K562 (cell line): ENCODE measurements around the gene TMX1. TPM values are rescaled to one million over a fixed set of nuclear protein-coding genes. Genes with fewer than 3 reads are reported as not detected.

Experiments
- ATAC-seq: fragments of 200-7000 bp; cut with Tn5 transposase; 3 replicates; pipeline ENCODE4 v1.9.1; 2020; ENCODE audit warnings: moderate library complexity
- BruUV-seq: library from RNA; stranded (reverse); fragments of 400-500 nt; replicated peaks from 2 replicates; lab custom pipeline; 2021; lab: Mats Ljungman, UMichigan
- CTCF ChIA-PET: fragments of 300-600 bp; formaldehyde crosslinking; extraction: SDS; loops from one replicate; lab custom pipeline; 2021; ENCODE audit warnings: low intra/inter-chr PET ratio; lab: Yijun Ruan, JAX
- POLR2A ChIA-PET: fragments of 300-600, 350-650 bp; sonication (Branson Sonifier 250); formaldehyde crosslinking; extraction: SDS; loops from one replicate; lab custom pipeline; 2021; ENCODE audit warnings: antibody characterized with exemption, inconsistent platforms; lab: Yijun Ruan, JAX
- DNase-seq, 4 experiments: peaks; one replicate each; pipeline versions ENCODE4 v3.0.0 to v3.0.0-alpha.2; 2011 to 2018; ENCODE audit warnings: low spot score in 3 of 4, mixed read lengths in 3 of 4; ENCODE audit errors: extremely low read depth in 1 of 4
- FAIRE-seq: peaks from 2 replicates; lab custom pipeline; 2011; peaks lifted over from hg19 to GRCh38; lab: Jason Lieb, UNC
- H2AFZ ChIP-seq: 2 replicates; pipeline ENCODE4 v1.6.0; 2011; ENCODE audit warnings: low read depth, low read length, control low read depth, inconsistent platforms
- H3K27ac ChIP-seq: fragments of 200-600 bp; 3 replicates; pipeline ENCODE4 v1.8.0; 2011; ENCODE audit warnings: low read depth, mild to moderate bottlenecking, control low read depth, inconsistent platforms, low read length, moderate library complexity, mixed read lengths; ENCODE audit errors: extremely low read depth
- H3K27me3 ChIP-seq, 2 experiments: fragments of 300-600 bp in 1 of 2; 2 replicates in 1 of 2; 3 replicates in 1 of 2; pipeline versions ENCODE4 v1.6.0 to v1.8.0; 2011; ENCODE audit warnings: inconsistent platforms in 2 of 2, low read length in 2 of 2, mild to moderate bottlenecking in 1 of 2, mixed read lengths in 1 of 2, moderate library complexity in 1 of 2; ENCODE audit not compliant: control insufficient read depth in 2 of 2, insufficient read depth in 2 of 2
- H3K36me3 ChIP-seq: fragments of 300-600 bp; 3 replicates; pipeline ENCODE4 v1.8.0; 2011; ENCODE audit warnings: mild to moderate bottlenecking, low read length, inconsistent platforms; ENCODE audit not compliant: control insufficient read depth, insufficient read depth
- H3K4me1 ChIP-seq, 2 experiments: fragments of 200-600 bp in 1 of 2; replicated peaks in 1 of 2; 2 replicates in 1 of 2; 3 replicates in 1 of 2; pipeline versions ENCODE4 v1.5.1 to v1.8.0; 2011; ENCODE audit warnings: inconsistent platforms in 2 of 2, low read length in 2 of 2, mild to moderate bottlenecking in 1 of 2, mixed read lengths in 1 of 2, moderate library complexity in 1 of 2; ENCODE audit not compliant: control insufficient read depth in 2 of 2, insufficient read depth in 2 of 2
- H3K4me2 ChIP-seq: 2 replicates; pipeline ENCODE4 v1.6.1; 2011; ENCODE audit warnings: low read length, control low read depth, inconsistent platforms, mixed read lengths; ENCODE audit not compliant: insufficient read depth
- H3K4me3 ChIP-seq: fragments of 200-600 bp; sonication (generic), shearing (Covaris generic); 2 replicates; pipeline ENCODE4 v1.5.1; 2016; ENCODE audit warnings: control low read depth, inconsistent platforms
- H3K79me2 ChIP-seq: fragments of 200-600 bp; 3 replicates; pipeline ENCODE4 v1.8.0; 2011; ENCODE audit warnings: low read length, inconsistent platforms; ENCODE audit not compliant: control insufficient read depth, insufficient read depth
- H3K9ac ChIP-seq, 2 experiments: 2 replicates each; pipeline versions ENCODE4 v1.6.0 to v1.6.1; 2011; ENCODE audit warnings: low read depth in 2 of 2, low read length in 2 of 2, control low read depth in 1 of 2, inconsistent platforms in 1 of 2, mild to moderate bottlenecking in 1 of 2, mixed read lengths in 1 of 2; ENCODE audit not compliant: insufficient read depth in 1 of 2
- H3K9me1 ChIP-seq: one replicate; pipeline ENCODE4 v1.6.0; 2011; ENCODE audit warnings: inconsistent platforms, mild to moderate bottlenecking, low read length, moderate library complexity; ENCODE audit not compliant: control insufficient read depth, insufficient read depth
- H3K9me3 ChIP-seq: replicated peaks from 2 replicates; pipeline ENCODE4 v1.5.1; 2011; ENCODE audit warnings: low read depth, low read length, inconsistent platforms; ENCODE audit not compliant: control insufficient read depth, insufficient read depth
- H4K20me1 ChIP-seq: replicated peaks from 2 replicates; pipeline ENCODE4 v1.6.1; 2011; ENCODE audit warnings: low read length, inconsistent platforms, mixed read lengths; ENCODE audit not compliant: control insufficient read depth, insufficient read depth
- ATF3 ChIP-seq, 2 experiments: fragments of 450-650 bp in 1 of 2; sonication (generic) in 1 of 2; formaldehyde crosslinking in 1 of 2; IDR thresholded peaks in 1 of 2; conservative IDR thresholded peaks in 1 of 2; 2 replicates each; pipeline versions ENCODE4 v1.6.1 to v1.8.1; 2016 to 2023; ENCODE audit warnings: mild to moderate bottlenecking in 2 of 2, moderate library complexity in 2 of 2, inconsistent platforms in 1 of 2, missing genetic modification reagents in 1 of 2
- CBX5 ChIP-seq: IDR thresholded peaks from 2 replicates; pipeline ENCODE4 v1.6.1; 2014; ENCODE audit warnings: low read depth, borderline replicate concordance
- CTBP1 ChIP-seq: fragments of 450-650 bp; IDR thresholded peaks from 2 replicates; pipeline ENCODE4 v1.6.1; 2016; ENCODE audit warnings: borderline replicate concordance
- E2F4 ChIP-seq: sonication (generic); formaldehyde crosslinking; IDR thresholded peaks from 2 replicates; pipeline ENCODE4 v1.8.0; 2022; ENCODE audit warnings: mild to moderate bottlenecking, low read depth, missing genetic modification reagents
- GABPA ChIP-seq: fragments of 200-800 bp; sonication (Bioruptor generic); conservative IDR thresholded peaks from 2 replicates; pipeline ENCODE4 v1.6.1; 2016; ENCODE audit warnings: low read depth, missing genetic modification characterization, missing compliant biosample characterization
- HBP1 ChIP-seq: fragments of 450-650 bp; formaldehyde crosslinking; IDR thresholded peaks from 2 replicates; pipeline ENCODE4 v1.4.0; 2022; ENCODE audit warnings: missing genetic modification characterization
- KAT2B ChIP-seq: IDR thresholded peaks from one replicate; pipeline ENCODE4 v1.6.1; 2012; ENCODE audit warnings: low read depth, mild to moderate bottlenecking, control low read depth, inconsistent platforms, low read length, moderate library complexity
- MXD1 ChIP-seq: fragments of 250-450 bp; sonication (Bioruptor Pico); IDR thresholded peaks from 2 replicates; pipeline ENCODE4 v1.8.0; 2021; ENCODE audit warnings: borderline replicate concordance, mild to moderate bottlenecking, moderate library complexity; ENCODE audit not compliant: poor library complexity, severe bottlenecking
- PURB ChIP-seq: sonication (generic); formaldehyde crosslinking; IDR thresholded peaks from 2 replicates; pipeline ENCODE4 v1.9.0; 2021; ENCODE audit warnings: low read depth, mild to moderate bottlenecking, missing genetic modification reagents
- RBBP5 ChIP-seq: fragments of 200-600 bp; sonication (generic); IDR thresholded peaks from 2 replicates; pipeline ENCODE4 v1.6.1; 2012; ENCODE audit warnings: borderline replicate concordance, mild to moderate bottlenecking, low read length, control low read depth, inconsistent platforms; ENCODE audit not compliant: insufficient read depth, poor library complexity, severe bottlenecking
- RBM15 ChIP-seq: fragments of 200-400 bp; formaldehyde crosslinking; IDR thresholded peaks from 2 replicates; pipeline ENCODE4 v1.6.1; 2018; ENCODE audit warnings: mild to moderate bottlenecking, low read length, moderate library complexity; ENCODE audit not compliant: insufficient read depth
- RNF2 ChIP-seq: sonication (generic); IDR thresholded peaks from 2 replicates; pipeline ENCODE4 v1.6.1; 2016
- TARDBP ChIP-seq: fragments of 450-650 bp; IDR thresholded peaks from 2 replicates; pipeline ENCODE4 v1.6.1; 2016
- TFAP4 ChIP-seq: sonication (generic); formaldehyde crosslinking; IDR thresholded peaks from 2 replicates; pipeline ENCODE4 v1.8.0; 2022; ENCODE audit warnings: missing genetic modification reagents, mild to moderate bottlenecking, moderate library complexity, borderline replicate concordance
- THRA ChIP-seq: fragments of 450-650 bp; IDR thresholded peaks from 2 replicates; pipeline ENCODE4 v1.6.1; 2017; ENCODE audit warnings: mild to moderate bottlenecking, moderate library complexity
- TRIM28 ChIP-seq: fragments of 450-650 bp; IDR thresholded peaks from 2 replicates; pipeline ENCODE4 v1.6.1; 2017
- WGBS: fragments of 100-300 bp; shearing (Covaris generic); methylation state at CpG from one replicate; pipeline ENCODE4 v1.1.6; 2016; ENCODE audit warnings: low coverage, mixed read lengths; ENCODE audit not compliant: insufficient coverage; ENCODE audit errors: missing lambda C conversion rate; 5-methylcytosine and 5-hydroxymethylcytosine counted together
- in situ Hi-C: fragments of 300-500 bp; cut with MboI; formaldehyde crosslinking; loops from 4 replicates; pipeline ENCODE4 v1.15.0; 2018; ENCODE audit warnings: inconsistent platforms, mixed read lengths
- intact Hi-C: fragments of 100-400 bp; cut with micrococcal nuclease; formaldehyde crosslinking; loops from 2 replicates; pipeline ENCODE4 v1.14.2; 2022
- polyA plus RNA-seq, 8 experiments: library from polyadenylated mRNA; depleted of rRNA in 4 of 8; stranded (reverse) in 5 of 8; unstranded in 3 of 8; fragments of >200 nt; fragmentation: Nextera tagmentation in 2 of 8; fragmentation: Illumina TruSeq in 1 of 8; extraction: Ambion mirVana in 2 of 8; extraction: Trizol in 1 of 8; gene quantifications; 2 replicates each; pipeline versions ENCODE4 v1.2.1 to v1.2.3, GENCODE V29; 2011 to 2014; ENCODE audit warnings: inconsistent platforms in 1 of 8, missing spikeins in 1 of 8
- total RNA-seq, 7 experiments: library from RNA; depleted of rRNA in 6 of 7; stranded (reverse); fragments of >200 nt in 6 of 7; fragmentation: Illumina TruSeq in 2 of 7; extraction: Trizol in 2 of 7; gene quantifications; 2 replicates each; pipeline versions ENCODE4 v1.2.1 to v1.2.3, GENCODE V29; 2011 to 2021; ENCODE audit warnings: low replicate concordance in 1 of 7

TMX1 gene
- total and polyA plus RNA-seq, 9 of the 15 experiments (the other 6 are each of a cell fraction or from before 2014, with no cell fraction given) = 19.5 to 101 (median 34.7) TPM

GRCh38 chr14:51261151-51261550 is 21.1 kb downstream of the TMX1 start:
- Histone ChIP-seq H3K4me3 (no peak overlapping the region), H3K36me3 (peaks cover 30% of the 10 kb centered on the region; the same call in 1 of the 3 replicates), H3K9ac (no peak overlapping the region), H3K9me1 (no peaks in the 10 kb centered on the region), H3K79me2 (no peaks in the 10 kb centered on the region), H2AFZ (no peak overlapping the region), H3K27ac (no peak overlapping the region), H3K4me2 (no peak overlapping the region), H3K9me3 (no peaks in the 10 kb centered on the region), H3K27me3 (no peaks in the 10 kb centered on the region), H4K20me1 (no peaks in the 10 kb centered on the region), H3K4me1 (no peaks in the 10 kb centered on the region)
- FAIRE-seq = no peak
- DNase-seq = no peak
- in situ Hi-C loops = loop anchor here (10.0 kb wide), 1 partner anchor 1404 kb away; no protein-coding TSS in a partner anchor
- intact Hi-C loops = no loop called here
- ChIA-PET CTCF (no interaction called here), POLR2A (interaction anchor here (1.0 to 1.2 kb wide), 2 partner anchors 10 to 17 kb away, joined by 3 read pairs; no protein-coding TSS in a partner anchor)
- 65% methylated on average over 2 of the region's 2 CpGs for WGBS
- no peak for ATAC-seq
- BruUV-seq = no TSS peak
- no peak for TF ChIP-seq E2F4 (CRISPR knock-in tag)
- no peak for TF ChIP-seq TFAP4
- no peak for TF ChIP-seq PURB (CRISPR knock-in tag)
- no peak for TF ChIP-seq HBP1 (CRISPR knock-in tag)
- no peak for TF ChIP-seq TARDBP
- no peak for TF ChIP-seq TRIM28
- no peak for TF ChIP-seq CBX5
- TF ChIP-seq GABPA (tag) = no peak
- TF ChIP-seq RBM15 = no peak
- TF ChIP-seq MXD1 (CRISPR knock-in tag) = no peak
- no peak for TF ChIP-seq RNF2
- no peak for TF ChIP-seq CTBP1
- TF ChIP-seq KAT2B = no peak
- no peak for TF ChIP-seq THRA
- no peak for TF ChIP-seq RBBP5
- TF ChIP-seq ATF3 (IDR thresholded peaks at IDR 0.05) = no peak
- no peak for TF ChIP-seq ATF3 (CRISPR knock-in tag; conservative IDR thresholded peaks at IDR 0.05)
